ENCODE data around the gene POLRMT.

Gene POLRMT

GRCh38 chr19:628168-628567, 5.2 kb downstream of the POLRMT start:
- no peak for TF ChIP-seq TAF1 (IDR thresholded peaks at IDR 0.05; ENCODE audit: borderline replicate concordance, insufficient read depth, low read length)
- TF ChIP-seq, protein P1, sequence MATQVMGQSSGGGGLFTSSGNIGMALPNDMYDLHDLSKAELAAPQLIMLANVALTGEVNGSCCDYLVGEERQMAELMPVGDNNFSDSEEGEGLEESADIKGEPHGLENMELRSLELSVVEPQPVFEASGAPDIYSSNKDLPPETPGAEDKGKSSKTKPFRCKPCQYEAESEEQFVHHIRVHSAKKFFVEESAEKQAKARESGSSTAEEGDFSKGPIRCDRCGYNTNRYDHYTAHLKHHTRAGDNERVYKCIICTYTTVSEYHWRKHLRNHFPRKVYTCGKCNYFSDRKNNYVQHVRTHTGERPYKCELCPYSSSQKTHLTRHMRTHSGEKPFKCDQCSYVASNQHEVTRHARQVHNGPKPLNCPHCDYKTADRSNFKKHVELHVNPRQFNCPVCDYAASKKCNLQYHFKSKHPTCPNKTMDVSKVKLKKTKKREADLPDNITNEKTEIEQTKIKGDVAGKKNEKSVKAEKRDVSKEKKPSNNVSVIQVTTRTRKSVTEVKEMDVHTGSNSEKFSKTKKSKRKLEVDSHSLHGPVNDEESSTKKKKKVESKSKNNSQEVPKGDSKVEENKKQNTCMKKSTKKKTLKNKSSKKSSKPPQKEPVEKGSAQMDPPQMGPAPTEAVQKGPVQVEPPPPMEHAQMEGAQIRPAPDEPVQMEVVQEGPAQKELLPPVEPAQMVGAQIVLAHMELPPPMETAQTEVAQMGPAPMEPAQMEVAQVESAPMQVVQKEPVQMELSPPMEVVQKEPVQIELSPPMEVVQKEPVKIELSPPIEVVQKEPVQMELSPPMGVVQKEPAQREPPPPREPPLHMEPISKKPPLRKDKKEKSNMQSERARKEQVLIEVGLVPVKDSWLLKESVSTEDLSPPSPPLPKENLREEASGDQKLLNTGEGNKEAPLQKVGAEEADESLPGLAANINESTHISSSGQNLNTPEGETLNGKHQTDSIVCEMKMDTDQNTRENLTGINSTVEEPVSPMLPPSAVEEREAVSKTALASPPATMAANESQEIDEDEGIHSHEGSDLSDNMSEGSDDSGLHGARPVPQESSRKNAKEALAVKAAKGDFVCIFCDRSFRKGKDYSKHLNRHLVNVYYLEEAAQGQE (IDR thresholded peaks at IDR 0.05; ENCODE audit: insufficient read depth in 1 of 2, low read depth in 2 of 2, low read length in 2 of 2) = no peak
- no peak for TF ChIP-seq FOXP2 (optimal IDR thresholded peaks at IDR 0.05; ENCODE audit: borderline replicate concordance, extremely low read depth, extremely low read length, insufficient read depth)
- no peak for TF ChIP-seq POLR2AphosphoS5 (IDR thresholded peaks at IDR 0.05; ENCODE audit: low read depth, low read length)
- no peak for TF ChIP-seq SIN3A (IDR thresholded peaks at IDR 0.05; ENCODE audit: borderline replicate concordance, insufficient read depth, low read length)

DNA sequence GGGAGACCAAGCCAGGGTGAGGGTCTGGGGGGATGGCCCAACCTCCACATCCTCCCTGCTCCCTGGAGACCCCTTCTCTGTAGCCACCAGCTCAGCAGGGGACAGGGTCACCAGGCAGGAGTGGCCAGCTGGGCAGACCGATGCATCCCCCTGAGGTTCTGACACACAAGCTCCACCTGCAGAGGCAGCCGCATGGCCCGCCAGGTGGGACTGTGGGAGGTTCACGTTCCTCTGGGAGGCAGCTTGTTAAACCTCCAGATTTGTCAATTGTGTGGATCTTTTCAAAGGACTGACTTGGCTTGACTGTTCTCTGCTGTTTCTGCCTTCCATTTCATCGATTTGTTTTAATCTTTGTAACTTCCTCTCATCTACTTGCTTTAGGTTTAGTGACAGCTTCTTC, 8.1 kb downstream of the POLRMT start:
- TF ChIP-seq TAF1 (IDR thresholded peaks at IDR 0.05; ENCODE audit: borderline replicate concordance, insufficient read depth, low read length) (no peak), SIN3A (IDR thresholded peaks at IDR 0.05; ENCODE audit: borderline replicate concordance, insufficient read depth, low read length) (no peak), FOXP2 (optimal IDR thresholded peaks at IDR 0.05; ENCODE audit: borderline replicate concordance, extremely low read depth, extremely low read length, insufficient read depth) (no peak), POLR2AphosphoS5 (IDR thresholded peaks at IDR 0.05; ENCODE audit: low read depth, low read length) (no peak)
- TF ChIP-seq, protein P1 (IDR thresholded peaks at IDR 0.05; ENCODE audit: insufficient read depth in 1 of 2, low read depth in 2 of 2, low read length in 2 of 2) = no peak

GRCh38 chr19:624433-625109, 8.8 kb downstream of the POLRMT start:
- no peak for TF ChIP-seq FOXP2 (optimal IDR thresholded peaks at IDR 0.05; ENCODE audit: borderline replicate concordance, extremely low read depth, extremely low read length, insufficient read depth)
- TF ChIP-seq, protein P1 (IDR thresholded peaks at IDR 0.05; ENCODE audit: insufficient read depth in 1 of 2, low read depth in 2 of 2, low read length in 2 of 2) = no peak
- no peak for TF ChIP-seq POLR2AphosphoS5 (IDR thresholded peaks at IDR 0.05; ENCODE audit: low read depth, low read length)
- no peak for TF ChIP-seq SIN3A (IDR thresholded peaks at IDR 0.05; ENCODE audit: borderline replicate concordance, insufficient read depth, low read length)
- TF ChIP-seq TAF1 (IDR thresholded peaks at IDR 0.05; ENCODE audit: borderline replicate concordance, insufficient read depth, low read length) = no peak

- no peak for TF ChIP-seq TAF1 (IDR thresholded peaks at IDR 0.05; ENCODE audit: borderline replicate concordance, insufficient read depth, low read length)
- TF ChIP-seq POLR2AphosphoS5 (IDR thresholded peaks at IDR 0.05; ENCODE audit: low read depth, low read length) = no peak
- TF ChIP-seq SIN3A (IDR thresholded peaks at IDR 0.05; ENCODE audit: borderline replicate concordance, insufficient read depth, low read length) = no peak
- TF ChIP-seq, protein P1 (IDR thresholded peaks at IDR 0.05; ENCODE audit: insufficient read depth in 1 of 2, low read depth in 2 of 2, low read length in 2 of 2) = no peak
- TF ChIP-seq FOXP2 (optimal IDR thresholded peaks at IDR 0.05; ENCODE audit: borderline replicate concordance, extremely low read depth, extremely low read length, insufficient read depth) = no peak
Measured at GRCh38 chr19:623974-624373, 9.4 kb downstream of the POLRMT start.
